GM21367 (cell line): ENCODE measurements around the gene SGPP1.
"Not testable (repeated sequence)": the region's sequence is repeated elsewhere in the genome, so short reads cannot be mapped to it uniquely, and the experiment has no call there.

Experiments
- ATAC-seq: cut with Tn5 transposase; IDR thresholded peaks from one replicate; pipeline ENCODE4 v1.9.1; 2021; ENCODE audit not compliant: unreplicated experiment

The SGPP1 gene

GRCh38 chr14:63641473-63642228, 86.2 kb downstream of the SGPP1 start, which contains the start of gene WDR89:
TSS of gene WDR89 (minus strand) at chr14:63641871. CDS start at chr14:63599942, 41,929 bp downstream.
- peak; percentile 78 for ATAC-seq

GRCh38 chr14:63638493-63638892, 89.4 kb downstream of the SGPP1 start:
- ATAC-seq: no peak

- not testable (repeated sequence) for ATAC-seq
These were observed 91.7 kb downstream of the SGPP1 start for GRCh38 chr14:63636094-63636635.
